Measurements from ENCODE around the gene IFNA14.
"Not testable (repeated sequence)": the region's sequence is repeated elsewhere in the genome, so short reads cannot be mapped to it uniquely, and the experiment has no call there.

Gene IFNA14

GRCh38 chr9:21255538-21256212 lies 15.9 kb upstream of the IFNA14 start:
- Histone ChIP-seq H3K4me1 (ENCODE audit: control insufficient read depth in 5 of 5, insufficient read depth in 5 of 5, low read length in 5 of 5) (peaks cover 0 to 8% (median 0%) of the 10 kb centered on the region in 5 donors), H3K27ac (ENCODE audit: low read depth, low read length) (no peak overlapping the region), H3K27me3 (ENCODE audit: control insufficient read depth in 5 of 5, insufficient read depth in 4 of 5, low read length in 5 of 5) (peaks cover 0 to 3% (median 0%) of the 10 kb centered on the region in 5 donors), H3K36me3 (ENCODE audit: control insufficient read depth in 5 of 5, insufficient read depth in 5 of 5, low read length in 5 of 5) (no peaks in the 10 kb centered on the region), H3K9me3 (ENCODE audit: control insufficient read depth in 5 of 5, low read length in 5 of 5) (no peaks in the 10 kb centered on the region), H3K4me3 (ENCODE audit: low read depth in 1 of 5, low read length in 5 of 5) (no peak overlapping the region), H3K9ac (ENCODE audit: low read length in 5 of 5) (no peak overlapping the region)

GRCh38 chr9:21252721-21253547 lies 13.1 kb upstream of the IFNA14 start:
- Histone ChIP-seq H3K9me3 (ENCODE audit: control insufficient read depth in 5 of 5, low read length in 5 of 5) (no peaks in the 10 kb centered on the region), H3K36me3 (ENCODE audit: control insufficient read depth in 5 of 5, insufficient read depth in 5 of 5, low read length in 5 of 5) (no peaks in the 10 kb centered on the region), H3K4me3 (ENCODE audit: low read depth in 1 of 5, low read length in 5 of 5) (no peak overlapping the region), H3K27ac (ENCODE audit: low read depth, low read length) (no peak overlapping the region), H3K9ac (ENCODE audit: low read length in 5 of 5) (peak overlapping the region in 1 of 5 donors; percentile 25), H3K27me3 (ENCODE audit: control insufficient read depth in 5 of 5, insufficient read depth in 4 of 5, low read length in 5 of 5) (peaks cover 0 to 3% (median 0%) of the 10 kb centered on the region in 5 donors), H3K4me1 (ENCODE audit: control insufficient read depth in 5 of 5, insufficient read depth in 5 of 5, low read length in 5 of 5) (peaks cover 0 to 8% (median 0%) of the 10 kb centered on the region in 5 donors)

GRCh38 chr9:21251638-21252037 lies 11.8 kb upstream of the IFNA14 start:
- Histone ChIP-seq H3K4me1 (ENCODE audit: control insufficient read depth in 5 of 5, insufficient read depth in 5 of 5, low read length in 5 of 5) (peaks cover 0 to 8% (median 0%) of the 10 kb centered on the region in 5 donors), H3K36me3 (ENCODE audit: control insufficient read depth in 5 of 5, insufficient read depth in 5 of 5, low read length in 5 of 5) (no peaks in the 10 kb centered on the region), H3K9me3 (ENCODE audit: control insufficient read depth in 5 of 5, low read length in 5 of 5) (no peaks in the 10 kb centered on the region), H3K27ac (ENCODE audit: low read depth, low read length) (no peak overlapping the region), H3K9ac (ENCODE audit: low read length in 5 of 5) (no peak overlapping the region), H3K27me3 (ENCODE audit: control insufficient read depth in 5 of 5, insufficient read depth in 4 of 5, low read length in 5 of 5) (peaks cover 0 to 3% (median 0%) of the 10 kb centered on the region in 5 donors), H3K4me3 (ENCODE audit: low read depth in 1 of 5, low read length in 5 of 5) (no peak overlapping the region)

GRCh38 chr9:21251190-21251589 lies 11.4 kb upstream of the IFNA14 start:
- Histone ChIP-seq H3K27ac (ENCODE audit: low read depth, low read length) (no peak overlapping the region), H3K9ac (ENCODE audit: low read length in 5 of 5) (no peak overlapping the region), H3K4me1 (ENCODE audit: control insufficient read depth in 5 of 5, insufficient read depth in 5 of 5, low read length in 5 of 5) (peaks cover 0 to 8% (median 0%) of the 10 kb centered on the region in 5 donors), H3K4me3 (ENCODE audit: low read depth in 1 of 5, low read length in 5 of 5) (no peak overlapping the region), H3K27me3 (ENCODE audit: control insufficient read depth in 5 of 5, insufficient read depth in 4 of 5, low read length in 5 of 5) (peaks cover 0 to 3% (median 0%) of the 10 kb centered on the region in 5 donors), H3K36me3 (ENCODE audit: control insufficient read depth in 5 of 5, insufficient read depth in 5 of 5, low read length in 5 of 5) (no peaks in the 10 kb centered on the region), H3K9me3 (ENCODE audit: control insufficient read depth in 5 of 5, low read length in 5 of 5) (no peaks in the 10 kb centered on the region)

GRCh38 chr9:21244836-21245235 lies 5.0 kb upstream of the IFNA14 start:
- H3K9me3 ChIP-seq (ENCODE audit: control insufficient read depth in 5 of 5, low read length in 5 of 5), result no peaks in the 10 kb centered on the region
- H3K27me3 ChIP-seq (ENCODE audit: control insufficient read depth in 5 of 5, insufficient read depth in 4 of 5, low read length in 5 of 5), result no peaks in the 10 kb centered on the region
- H3K4me3 ChIP-seq (ENCODE audit: low read depth in 1 of 5, low read length in 5 of 5), result no peak overlapping the region
- no peak overlapping the region for H3K9ac ChIP-seq (ENCODE audit: low read length in 5 of 5)
- H3K36me3 ChIP-seq (ENCODE audit: control insufficient read depth in 5 of 5, insufficient read depth in 5 of 5, low read length in 5 of 5), result no peaks in the 10 kb centered on the region
- H3K27ac ChIP-seq (ENCODE audit: low read depth, low read length), result no peak overlapping the region
- no peaks in the 10 kb centered on the region for H3K4me1 ChIP-seq (ENCODE audit: control insufficient read depth in 5 of 5, insufficient read depth in 5 of 5, low read length in 5 of 5)

GRCh38 chr9:21236360-21236714 lies 3.5 kb downstream of the IFNA14 start:
- H3K9me3 ChIP-seq (ENCODE audit: control insufficient read depth in 5 of 5, low read length in 5 of 5); H3K4me1 ChIP-seq (ENCODE audit: control insufficient read depth in 5 of 5, insufficient read depth in 5 of 5, low read length in 5 of 5); H3K9ac ChIP-seq (ENCODE audit: low read length in 5 of 5); H3K27me3 ChIP-seq (ENCODE audit: control insufficient read depth in 5 of 5, insufficient read depth in 4 of 5, low read length in 5 of 5); H3K36me3 ChIP-seq (ENCODE audit: control insufficient read depth in 5 of 5, insufficient read depth in 5 of 5, low read length in 5 of 5); H3K4me3 ChIP-seq (ENCODE audit: low read depth in 1 of 5, low read length in 5 of 5); H3K27ac ChIP-seq (ENCODE audit: low read depth, low read length): not testable (repeated sequence)

- H3K4me1 ChIP-seq (ENCODE audit: control insufficient read depth in 5 of 5, insufficient read depth in 5 of 5, low read length in 5 of 5); H3K4me3 ChIP-seq (ENCODE audit: low read depth in 1 of 5, low read length in 5 of 5); H3K27me3 ChIP-seq (ENCODE audit: control insufficient read depth in 5 of 5, insufficient read depth in 4 of 5, low read length in 5 of 5); H3K27ac ChIP-seq (ENCODE audit: low read depth, low read length); H3K36me3 ChIP-seq (ENCODE audit: control insufficient read depth in 5 of 5, insufficient read depth in 5 of 5, low read length in 5 of 5); H3K9ac ChIP-seq (ENCODE audit: low read length in 5 of 5); H3K9me3 ChIP-seq (ENCODE audit: control insufficient read depth in 5 of 5, low read length in 5 of 5): not testable (repeated sequence)
Observed at GRCh38 chr9:21235468-21236359, 4.1 kb downstream of the IFNA14 start.

- no peaks in the 10 kb centered on the region for H3K9me3 ChIP-seq (ENCODE audit: control insufficient read depth in 5 of 5, low read length in 5 of 5)
- H3K9ac ChIP-seq (ENCODE audit: low read length in 5 of 5), result no peak overlapping the region
- no peaks in the 10 kb centered on the region for H3K4me1 ChIP-seq (ENCODE audit: control insufficient read depth in 5 of 5, insufficient read depth in 5 of 5, low read length in 5 of 5)
- H3K4me3 ChIP-seq (ENCODE audit: low read depth in 1 of 5, low read length in 5 of 5), result no peak overlapping the region
- no peaks in the 10 kb centered on the region for H3K27me3 ChIP-seq (ENCODE audit: control insufficient read depth in 5 of 5, insufficient read depth in 4 of 5, low read length in 5 of 5)
- no peak overlapping the region for H3K27ac ChIP-seq (ENCODE audit: low read depth, low read length)
- H3K36me3 ChIP-seq (ENCODE audit: control insufficient read depth in 5 of 5, insufficient read depth in 5 of 5, low read length in 5 of 5), result no peaks in the 10 kb centered on the region
Observed at GRCh38 chr9:21234153-21234687, 5.6 kb downstream of the IFNA14 start.

GRCh38 chr9:21233258-21233657 lies 6.5 kb downstream of the IFNA14 start:
- H3K4me3 ChIP-seq (ENCODE audit: low read depth in 1 of 5, low read length in 5 of 5), result no peak overlapping the region
- H3K9ac ChIP-seq (ENCODE audit: low read length in 5 of 5), result no peak overlapping the region
- no peak overlapping the region for H3K27ac ChIP-seq (ENCODE audit: low read depth, low read length)
- no peaks in the 10 kb centered on the region for H3K4me1 ChIP-seq (ENCODE audit: control insufficient read depth in 5 of 5, insufficient read depth in 5 of 5, low read length in 5 of 5)
- H3K36me3 ChIP-seq (ENCODE audit: control insufficient read depth in 5 of 5, insufficient read depth in 5 of 5, low read length in 5 of 5), result no peaks in the 10 kb centered on the region
- no peaks in the 10 kb centered on the region for H3K27me3 ChIP-seq (ENCODE audit: control insufficient read depth in 5 of 5, insufficient read depth in 4 of 5, low read length in 5 of 5)
- no peaks in the 10 kb centered on the region for H3K9me3 ChIP-seq (ENCODE audit: control insufficient read depth in 5 of 5, low read length in 5 of 5)

Data from subcutaneous abdominal adipose tissue (tissue), 5 donors.